ENCODE results near the gene ACSF2.
"Not testable (repeated sequence)": the region's sequence is repeated elsewhere in the genome, so short reads cannot be mapped to it uniquely, and the experiment has no call there.

Gene ACSF2

GRCh38 chr17:50464121-50464520, 38.1 kb downstream of the ACSF2 start:
- no peak for DNase-seq (ENCODE audit: low read depth in 2 of 2)

DNA sequence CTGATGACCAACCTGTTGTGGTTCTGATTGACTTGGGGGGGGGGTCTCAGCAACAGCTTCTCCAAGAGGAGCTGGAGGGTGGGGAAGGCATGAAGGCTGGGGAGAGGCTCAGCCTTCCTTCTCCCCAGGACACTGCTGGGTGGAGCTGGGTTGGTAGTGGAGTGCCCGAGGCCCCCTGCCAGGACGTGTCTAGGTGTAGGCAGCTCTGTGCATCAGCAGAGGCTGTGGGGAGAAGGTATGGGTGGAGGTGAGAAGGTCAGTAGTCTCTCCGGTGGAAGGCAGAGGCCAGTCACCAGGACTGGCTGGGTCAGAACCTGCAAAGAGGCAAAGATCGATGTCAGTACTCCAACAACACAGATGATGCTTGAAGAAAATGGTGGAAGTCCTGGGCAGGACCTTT, 38.7 kb downstream of the ACSF2 start:
- DNase-seq (ENCODE audit: low read depth in 2 of 2), result no peak

- no peak for DNase-seq (ENCODE audit: low read depth in 2 of 2)
These were observed 39.2 kb downstream of the ACSF2 start for GRCh38 chr17:50465171-50465570.

DNA sequence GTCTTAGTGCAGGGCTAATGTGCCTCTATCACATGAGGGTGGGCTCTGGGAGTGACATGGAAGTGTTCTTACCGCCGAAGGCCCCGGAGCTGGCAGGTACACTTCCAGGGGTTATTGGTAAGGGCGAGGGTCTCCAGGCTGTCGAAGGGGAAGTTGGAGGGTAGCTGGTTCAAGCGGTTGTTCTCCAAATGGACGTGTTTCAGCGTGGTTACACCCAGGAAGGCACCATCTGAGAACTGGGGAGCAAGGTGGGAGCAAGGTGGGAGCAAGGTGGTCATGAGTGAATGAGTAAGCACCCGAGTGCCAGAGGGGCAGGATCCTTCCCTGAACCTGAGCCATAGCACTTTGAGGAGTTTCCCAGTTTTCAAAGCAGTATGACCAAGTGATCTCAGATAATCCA, 39.6 kb downstream of the ACSF2 start:
- no peak for DNase-seq (ENCODE audit: low read depth in 2 of 2)

- no peak for DNase-seq (ENCODE audit: low read depth in 2 of 2)
These were observed 40.5 kb downstream of the ACSF2 start for GRCh38 chr17:50466371-50467113.

DNA sequence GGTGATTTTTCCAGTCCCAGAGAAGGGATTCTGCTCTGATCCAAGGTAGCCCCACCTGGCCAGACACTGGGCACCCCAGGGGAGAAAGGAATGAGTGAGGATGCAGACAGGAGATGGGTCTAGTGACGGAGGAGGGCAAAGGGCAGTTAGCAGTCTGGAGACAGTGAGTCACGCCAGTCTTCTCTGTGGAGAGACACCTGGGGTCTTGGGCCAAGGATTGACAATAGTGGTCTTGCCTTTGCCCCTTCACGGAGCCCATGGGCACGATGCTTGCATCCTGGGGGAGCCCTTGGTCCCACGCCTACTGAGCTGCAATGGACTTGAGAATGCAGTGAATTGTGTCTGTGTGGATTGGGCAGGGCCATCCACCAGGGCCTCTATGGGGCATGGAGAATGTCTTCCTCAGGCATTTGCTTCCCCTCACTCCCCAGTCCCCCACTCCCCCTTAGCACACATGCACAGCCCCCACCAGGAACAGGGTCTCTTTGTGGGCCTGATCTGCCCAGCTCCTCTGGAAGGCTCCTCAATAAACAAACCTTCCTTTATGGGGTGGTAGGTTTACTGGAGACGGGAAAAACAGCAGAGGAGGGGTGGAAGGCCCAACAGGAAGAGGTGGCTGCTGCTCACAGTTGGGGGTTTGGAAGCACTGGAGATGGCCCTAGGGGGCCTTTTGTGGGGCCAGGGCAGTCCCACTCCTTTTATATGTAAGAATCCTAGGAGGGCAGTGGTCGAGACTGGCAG, 41.3 kb downstream of the ACSF2 start:
- DNase-seq (ENCODE audit: low read depth in 2 of 2), result no peak

GRCh38 chr17:50467855-50468303, 41.9 kb downstream of the ACSF2 start:
- no peak for DNase-seq (ENCODE audit: low read depth in 2 of 2)

DNA sequence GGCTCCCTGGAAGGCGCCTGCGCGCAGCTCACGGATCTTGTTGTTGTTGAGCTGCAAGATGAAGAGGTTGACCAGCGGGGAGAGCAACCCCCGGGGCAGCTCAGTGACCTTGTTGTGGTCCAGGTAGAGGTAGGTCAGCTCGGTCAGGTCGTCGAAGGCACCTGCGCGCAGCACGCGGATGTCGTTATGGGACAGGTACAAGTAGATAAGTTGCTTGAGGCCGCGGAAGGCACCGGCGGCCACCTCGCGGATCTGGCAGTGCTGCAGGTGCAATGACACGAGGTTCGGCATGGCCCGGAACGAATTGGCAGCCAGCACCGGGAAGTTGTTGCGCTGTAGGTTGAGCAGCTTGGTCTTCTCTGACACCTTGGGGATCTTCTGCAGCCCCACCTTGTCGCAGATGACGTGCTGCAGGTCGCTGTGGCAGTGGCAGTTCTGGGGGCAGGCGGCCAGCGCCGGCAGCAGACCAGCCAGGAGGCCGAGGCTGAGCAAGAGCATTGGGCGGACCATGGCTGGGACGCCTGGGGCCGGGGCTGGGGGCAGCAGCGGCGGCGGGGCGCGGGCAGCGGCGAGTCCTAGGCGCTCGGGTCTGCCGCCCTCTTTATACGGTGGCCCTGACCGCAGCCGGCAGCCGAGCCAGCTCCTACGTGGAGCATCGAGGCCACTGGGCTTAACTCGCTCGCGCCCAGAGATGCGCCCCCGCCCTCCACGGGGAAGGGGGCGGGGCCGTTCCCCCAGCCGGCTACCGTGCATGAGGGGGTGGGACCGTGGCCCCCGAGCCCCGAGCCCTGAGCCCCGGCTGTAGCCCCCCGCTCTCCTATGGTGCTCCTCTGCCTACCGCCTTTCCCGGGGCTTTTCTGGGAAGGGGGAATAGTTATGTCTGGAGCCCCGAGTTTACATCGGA, 42.5 kb downstream of the ACSF2 start, which contains the start of gene CHAD:
CHAD (minus strand) TSS at position 577 of the 904 bp plus-strand sequence; CDS start at position 510, 67 bp downstream.
- DNase-seq (ENCODE audit: low read depth in 2 of 2), result no peak

- DNase-seq (ENCODE audit: low read depth in 2 of 2), result no peak
These were observed 43.2 kb downstream of the ACSF2 start for GRCh38 chr17:50469208-50469605.

GRCh38 chr17:50469671-50470305, 43.8 kb downstream of the ACSF2 start:
- no peak for DNase-seq (ENCODE audit: low read depth in 2 of 2)

GRCh38 chr17:50470426-50470825, 44.4 kb downstream of the ACSF2 start:
- DNase-seq (ENCODE audit: low read depth in 2 of 2), result no peak

DNA sequence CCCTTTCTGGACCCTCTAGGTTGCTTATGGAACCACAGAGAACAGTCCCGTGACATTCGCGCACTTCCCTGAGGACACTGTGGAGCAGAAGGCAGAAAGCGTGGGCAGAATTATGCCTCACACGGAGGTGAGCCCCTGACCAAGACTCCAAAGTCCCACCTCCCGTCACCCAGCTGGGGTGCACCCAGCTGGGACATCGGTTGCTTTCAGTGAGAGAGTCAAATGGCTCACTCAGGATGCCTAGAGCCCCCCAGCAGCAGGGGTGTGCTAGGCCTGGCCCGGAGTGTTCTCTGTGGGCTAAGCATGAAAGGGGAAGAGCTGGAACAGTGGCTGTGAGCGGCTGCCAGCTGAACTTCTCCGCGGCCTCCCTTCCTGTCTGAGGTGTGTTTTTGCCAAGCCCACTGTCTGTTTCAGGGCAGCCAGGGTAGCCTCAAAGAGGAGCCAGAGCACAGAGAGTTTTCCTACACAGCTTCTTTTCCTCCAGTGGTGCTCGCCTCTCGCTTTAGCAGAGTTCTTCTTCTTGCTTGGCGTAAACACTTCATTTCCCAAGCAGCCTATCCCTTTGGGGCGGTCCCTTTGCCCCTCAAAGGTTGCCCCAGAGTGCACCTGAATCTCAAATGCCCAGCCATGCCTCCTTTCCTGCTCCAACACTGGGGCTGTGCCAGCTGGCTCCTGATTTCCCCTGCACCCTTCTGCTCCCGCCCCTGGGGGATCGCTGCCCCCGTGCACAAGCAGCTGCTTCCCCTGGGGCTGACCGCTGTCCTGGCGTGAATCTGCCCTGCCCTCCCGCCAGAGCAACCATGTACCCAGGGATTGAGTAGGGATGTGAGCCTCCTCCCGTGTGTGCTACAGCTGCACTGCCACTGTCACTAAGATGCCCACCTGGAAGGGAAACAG, 45.2 kb downstream of the ACSF2 start:
- no peak for DNase-seq (ENCODE audit: low read depth in 2 of 2)

DNA sequence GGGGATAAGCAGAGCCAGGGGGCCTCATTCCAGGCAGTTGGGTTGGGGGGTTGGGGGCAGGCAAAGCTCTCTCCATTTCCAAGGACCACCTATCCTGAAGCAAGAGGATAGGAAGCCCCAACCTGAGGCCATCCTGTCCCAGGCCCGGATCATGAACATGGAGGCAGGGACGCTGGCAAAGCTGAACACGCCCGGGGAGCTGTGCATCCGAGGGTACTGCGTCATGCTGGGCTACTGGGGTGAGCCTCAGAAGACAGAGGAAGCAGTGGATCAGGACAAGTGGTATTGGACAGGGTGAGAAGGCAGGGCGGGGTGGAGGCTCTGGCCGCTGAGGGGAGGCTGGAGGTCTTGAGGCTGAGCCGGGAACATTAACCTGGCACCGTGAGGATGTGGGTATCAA, 46.3 kb downstream of the ACSF2 start:
- DNase-seq (ENCODE audit: low read depth in 2 of 2), result no peak

GRCh38 chr17:50472761-50473161, 46.7 kb downstream of the ACSF2 start:
- DNase-seq (ENCODE audit: low read depth in 2 of 2), result not testable (repeated sequence)

DNA sequence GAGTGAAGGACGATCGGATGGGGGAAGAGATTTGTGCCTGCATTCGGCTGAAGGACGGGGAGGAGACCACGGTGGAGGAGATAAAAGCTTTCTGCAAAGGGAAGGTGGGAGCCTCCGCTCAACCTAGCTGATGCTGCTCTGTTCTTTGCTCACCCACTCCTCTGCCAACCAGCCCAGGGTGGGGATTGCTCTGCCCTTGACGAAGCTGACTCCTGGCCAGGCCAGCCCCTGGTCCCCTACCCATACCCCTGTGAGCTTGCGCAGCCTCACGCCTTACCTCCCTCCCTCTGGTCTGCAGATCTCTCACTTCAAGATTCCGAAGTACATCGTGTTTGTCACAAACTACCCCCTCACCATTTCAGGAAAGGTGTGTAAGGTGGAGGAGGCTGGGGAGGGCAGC, 47.9 kb downstream of the ACSF2 start:
- no peak for DNase-seq (ENCODE audit: low read depth in 2 of 2)

DNA sequence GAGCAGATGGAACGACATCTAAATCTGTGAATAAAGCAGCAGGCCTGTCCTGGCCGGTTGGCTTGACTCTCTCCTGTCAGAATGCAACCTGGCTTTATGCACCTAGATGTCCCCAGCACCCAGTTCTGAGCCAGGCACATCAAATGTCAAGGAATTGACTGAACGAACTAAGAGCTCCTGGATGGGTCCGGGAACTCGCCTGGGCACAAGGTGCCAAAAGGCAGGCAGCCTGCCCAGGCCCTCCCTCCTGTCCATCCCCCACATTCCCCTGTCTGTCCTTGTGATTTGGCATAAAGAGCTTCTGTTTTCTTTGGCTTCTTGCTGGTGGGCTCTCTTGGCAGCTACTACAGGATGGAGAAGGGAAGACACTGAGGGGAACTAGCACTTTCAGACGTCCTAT, 48.5 kb downstream of the ACSF2 start:
- DNase-seq (ENCODE audit: low read depth in 2 of 2), result no peak

GRCh38 chr17:50475362-50475761, 49.3 kb downstream of the ACSF2 start:
- no peak for DNase-seq (ENCODE audit: low read depth in 2 of 2)

DNA sequence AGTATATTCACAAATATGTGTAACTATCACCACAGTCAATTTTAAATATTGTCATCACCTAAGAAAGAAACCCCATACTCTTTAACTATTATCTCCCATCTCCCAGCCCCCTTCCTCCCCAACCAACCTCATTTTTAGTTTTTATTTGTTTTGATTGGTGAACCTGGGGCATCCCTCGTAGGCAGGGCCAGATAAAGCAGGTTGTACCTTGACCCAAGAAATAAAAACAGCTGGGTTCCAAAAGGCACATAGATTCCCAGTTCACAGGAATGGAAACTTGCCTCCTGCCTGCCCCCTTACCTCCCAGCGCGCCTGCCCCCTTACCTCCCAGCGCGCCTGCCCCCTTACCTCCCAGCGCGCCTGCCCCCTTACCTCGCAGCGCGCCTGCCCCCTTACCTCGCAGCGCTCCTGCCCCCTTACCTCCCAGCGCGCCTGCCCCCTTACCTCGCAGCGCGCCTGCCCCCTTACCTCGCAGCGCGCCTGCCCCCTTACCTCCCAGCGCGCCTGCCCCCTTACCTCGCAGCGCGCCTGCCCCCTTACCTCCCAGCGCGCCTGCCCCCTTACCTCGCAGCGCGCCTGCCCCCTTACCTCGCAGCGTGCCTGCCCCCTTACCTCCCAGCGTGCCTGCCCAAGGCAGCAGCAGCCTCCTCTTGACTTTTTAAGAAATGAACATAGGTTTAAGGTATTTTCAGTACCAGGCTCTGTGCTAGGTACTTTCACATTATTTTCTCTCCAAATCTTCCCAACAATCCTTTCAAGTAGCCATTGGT, 49.9 kb downstream of the ACSF2 start:
- not testable (repeated sequence) for DNase-seq (ENCODE audit: low read depth in 2 of 2)

GRCh38 chr17:50476545-50477315, 50.7 kb downstream of the ACSF2 start:
- no peak for DNase-seq (ENCODE audit: low read depth in 2 of 2)

All from stimulated activated CD4-positive, alpha-beta T cell treated with anti-CD3 and anti-CD28 coated beads, Interleukin-12 subunit alpha, Interleukin-12 subunit beta, amount 100 ng/mL, for 24 hours (primary cell).